Raji (cell line): Measurements from ENCODE around the gene ARHGEF2.

Experiments used
- POLR2A ChIP-seq: IDR thresholded peaks from 2 replicates; pipeline ENCODE4 v1.6.1; 2011; ENCODE audit warnings: low read depth, low read length, control low read depth; ENCODE audit not compliant: insufficient read depth

The ARHGEF2 gene

GRCh38 chr1:155925506-155925905 is 52.8 kb downstream of the ARHGEF2 start:
- TF ChIP-seq POLR2A, result no peak

- TF ChIP-seq POLR2A, result no peak
These were observed 57.6 kb downstream of the ARHGEF2 start for GRCh38 chr1:155920717-155921116.

GRCh38 chr1:155919801-155920200 is 58.5 kb downstream of the ARHGEF2 start:
- TF ChIP-seq POLR2A, result no peak

GRCh38 chr1:155918660-155919059 is 59.7 kb downstream of the ARHGEF2 start:
- TF ChIP-seq POLR2A, result no peak

GRCh38 chr1:155913969-155914757 is 64.2 kb downstream of the ARHGEF2 start:
- no peak for TF ChIP-seq POLR2A

- no peak for TF ChIP-seq POLR2A
These were observed 66.3 kb downstream of the ARHGEF2 start for GRCh38 chr1:155912056-155912536.

GRCh38 chr1:155911156-155912055 is 66.9 kb downstream of the ARHGEF2 start, which contains the start of gene RIT1:
Gene RIT1 (minus strand): TSS chr1:155911349. CDS start chr1:155910761, 588 bp downstream.
- TF ChIP-seq POLR2A, result peak; percentile 80

GRCh38 chr1:155910621-155911121 is 67.7 kb downstream of the ARHGEF2 start:
- no peak for TF ChIP-seq POLR2A

GRCh38 chr1:155909894-155910293 is 68.5 kb downstream of the ARHGEF2 start:
- no peak for TF ChIP-seq POLR2A

- TF ChIP-seq POLR2A, result no peak
These were observed 74.1 kb downstream of the ARHGEF2 start for GRCh38 chr1:155904261-155904660.

GRCh38 chr1:155900161-155900560 is 78.2 kb downstream of the ARHGEF2 start:
- no peak for TF ChIP-seq POLR2A

GRCh38 chr1:155899683-155900082 is 78.7 kb downstream of the ARHGEF2 start:
- no peak for TF ChIP-seq POLR2A

- no peak for TF ChIP-seq POLR2A
These were observed 79.5 kb downstream of the ARHGEF2 start for GRCh38 chr1:155898888-155899287.

- no peak for TF ChIP-seq POLR2A
These were observed 80.6 kb downstream of the ARHGEF2 start for GRCh38 chr1:155897746-155898145.
